Activated T-helper 1 cell treated with anti-CD3 and anti-CD28 coated beads, Interleukin-12 subunit alpha, Interleukin-12 subunit beta, Interleukin-2, Interleukin-4 antibody, amounts not matched to agents 30 ng/mL and 10 ng/mL and 1 ng/mL, durations not matched to agents 14 hours and 24 hours and 36 hours (primary cell): ENCODE results near the gene FILIP1L. TPM values are rescaled to one million over a fixed set of nuclear protein-coding genes. Genes with fewer than 3 reads are reported as not detected.

Experiments
- DNase-seq: peaks from one replicate; pipeline ENCODE4 v3.0.0; 2021; ENCODE audit warnings: low spot score
- H3K27ac Mint-ChIP-seq: one replicate; pipeline ENCODE4 v1.8.0; 2021; ENCODE audit warnings: mild to moderate bottlenecking, mixed read lengths
- H3K27me3 Mint-ChIP-seq: one replicate; pipeline ENCODE4 v1.8.0; 2022; ENCODE audit warnings: mild to moderate bottlenecking, moderate library complexity, mixed read lengths; ENCODE audit not compliant: insufficient read depth
- H3K36me3 Mint-ChIP-seq: one replicate; pipeline ENCODE4 v1.8.0; 2021; ENCODE audit warnings: low read depth, mixed read lengths
- H3K4me1 Mint-ChIP-seq: one replicate; pipeline ENCODE4 v1.8.0; 2021; ENCODE audit warnings: low read depth, mixed read lengths
- H3K4me3 Mint-ChIP-seq: one replicate; pipeline ENCODE4 v1.8.0; 2021; ENCODE audit warnings: mild to moderate bottlenecking, moderate library complexity, mixed read lengths
- H3K9me3 Mint-ChIP-seq: one replicate; pipeline ENCODE4 v1.8.0; 2021; ENCODE audit warnings: mixed read lengths
- intact Hi-C: fragments of 100-400 bp; cut with micrococcal nuclease; formaldehyde crosslinking; loops from one replicate; pipeline ENCODE4 v1.15.1; 2024
- total RNA-seq: library from RNA; stranded (reverse); gene quantifications from 2 replicates; pipeline ENCODE4 v1.2.3, GENCODE V29; 2022

Gene FILIP1L
- total RNA-seq, 1 donor from 2014 or later = 2.9 TPM

DNA sequence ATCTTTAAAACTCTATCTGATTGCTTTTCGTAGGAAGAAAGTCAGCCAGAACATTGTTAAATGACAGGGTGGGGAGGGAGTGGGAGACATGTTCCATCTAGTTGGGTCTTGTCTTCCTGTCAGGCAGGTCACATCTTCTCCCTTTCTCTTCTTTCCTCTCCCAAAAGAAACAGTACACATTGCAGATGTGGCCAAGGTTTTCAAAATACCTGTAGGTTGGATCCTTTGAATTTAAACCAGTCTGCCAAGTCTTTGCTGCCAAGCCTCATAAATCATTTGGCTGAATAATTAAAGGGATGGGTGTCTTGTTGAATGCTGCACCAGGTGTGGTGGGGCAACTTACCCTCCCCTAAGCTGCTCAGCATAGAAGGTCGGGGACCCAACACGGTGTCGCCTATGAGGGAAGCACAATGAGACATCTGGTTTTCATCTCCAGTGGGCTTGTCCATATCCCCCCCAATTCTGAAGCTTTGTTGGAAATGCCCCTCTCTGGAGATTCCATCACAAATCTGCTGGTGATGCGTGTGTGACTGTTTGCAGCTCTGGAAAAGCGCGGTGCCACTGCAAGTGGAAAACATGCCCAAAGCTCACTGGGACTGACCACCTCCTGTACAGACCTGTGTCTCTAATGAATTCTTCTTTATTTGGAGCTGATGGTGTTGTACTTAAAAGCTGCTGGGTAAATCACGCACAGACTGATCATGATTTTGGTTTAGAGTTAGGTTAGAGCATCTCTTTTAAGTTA is 112.6 kb downstream of the FILIP1L start:
- H3K27me3 Mint-ChIP-seq = no peaks in the 10 kb centered on the region
- peaks cover 19% of the 10 kb centered on the region for H3K4me1 Mint-ChIP-seq
- H3K9me3 Mint-ChIP-seq = no peaks in the 10 kb centered on the region
- no peak overlapping the region for H3K4me3 Mint-ChIP-seq
- DNase-seq = no peak
- no peak overlapping the region for H3K27ac Mint-ChIP-seq
- H3K36me3 Mint-ChIP-seq = peaks cover 8% of the 10 kb centered on the region
- intact Hi-C loops = no loop called here

DNA sequence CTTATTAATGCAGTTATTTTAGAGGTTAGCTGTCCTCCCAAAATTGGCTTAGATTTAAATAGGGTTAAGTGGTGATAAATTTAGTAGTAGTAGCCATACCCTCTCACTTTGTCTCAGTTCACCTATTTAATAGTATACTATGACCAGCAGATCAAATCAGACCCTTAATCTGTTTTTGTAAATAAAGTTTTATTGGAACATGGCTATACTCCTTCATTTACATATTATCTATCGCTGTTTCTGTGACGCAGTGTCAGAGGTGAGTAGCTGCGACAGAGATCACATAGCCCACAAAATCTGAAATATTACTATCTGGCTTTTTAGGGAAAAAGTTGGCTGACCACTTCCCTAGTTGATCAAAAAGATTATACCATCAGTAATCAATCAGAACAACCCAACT is 113.2 kb downstream of the FILIP1L start:
- H3K4me1 Mint-ChIP-seq = peaks cover 19% of the 10 kb centered on the region
- intact Hi-C loops = no loop called here
- no peak for DNase-seq
- H3K27ac Mint-ChIP-seq = no peak overlapping the region
- no peak overlapping the region for H3K4me3 Mint-ChIP-seq
- H3K9me3 Mint-ChIP-seq = peaks cover 4% of the 10 kb centered on the region
- peaks cover 8% of the 10 kb centered on the region for H3K36me3 Mint-ChIP-seq
- no peaks in the 10 kb centered on the region for H3K27me3 Mint-ChIP-seq

DNA sequence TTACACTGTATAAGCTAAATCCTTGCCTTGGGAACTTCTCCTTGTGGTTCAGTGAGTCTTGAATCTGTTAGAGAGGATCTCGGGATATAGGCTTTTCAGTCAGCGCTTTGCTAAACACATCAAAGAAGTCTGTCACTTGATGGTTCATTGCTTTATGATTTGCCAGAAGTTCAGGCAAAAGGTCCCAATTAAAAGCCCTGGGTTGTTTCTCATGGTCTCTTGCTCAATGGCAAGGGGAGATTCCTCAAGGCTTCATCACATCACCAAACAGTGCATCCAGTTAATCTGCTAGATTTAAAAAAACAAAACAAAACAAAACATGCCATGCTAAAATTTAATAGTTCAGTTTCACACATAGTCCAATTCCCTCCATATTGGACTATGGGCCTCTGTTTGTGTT is 114.8 kb downstream of the FILIP1L start:
- peaks cover 8% of the 10 kb centered on the region for H3K36me3 Mint-ChIP-seq
- no peaks in the 10 kb centered on the region for H3K27me3 Mint-ChIP-seq
- H3K27ac Mint-ChIP-seq = no peak overlapping the region
- H3K9me3 Mint-ChIP-seq = peaks cover 11% of the 10 kb centered on the region
- no peak overlapping the region for H3K4me3 Mint-ChIP-seq
- intact Hi-C loops = no loop called here
- no peak for DNase-seq
- H3K4me1 Mint-ChIP-seq = peaks cover 12% of the 10 kb centered on the region

DNA sequence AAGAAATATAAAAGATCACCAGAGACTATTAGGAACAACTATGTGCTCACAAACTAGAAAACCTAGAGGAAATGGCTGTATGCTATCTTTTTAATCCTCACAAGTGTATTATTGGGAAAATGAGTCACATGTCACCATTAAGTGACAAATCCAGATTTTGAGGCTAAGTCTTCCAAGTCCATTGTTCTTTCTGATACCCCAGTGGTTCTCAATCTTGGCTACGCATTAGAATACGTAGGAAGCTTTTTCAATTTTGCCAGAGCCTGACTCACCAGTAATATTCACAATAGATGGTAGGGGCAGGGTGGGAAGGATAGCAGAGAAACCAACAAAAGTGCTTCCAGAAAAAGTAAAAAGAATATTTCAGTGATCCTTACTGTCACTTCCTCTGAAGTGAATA is 117.0 kb downstream of the FILIP1L start:
- H3K36me3 Mint-ChIP-seq = peaks cover 3% of the 10 kb centered on the region
- no peaks in the 10 kb centered on the region for H3K27me3 Mint-ChIP-seq
- peaks cover 2% of the 10 kb centered on the region for H3K4me1 Mint-ChIP-seq
- H3K4me3 Mint-ChIP-seq = no peak overlapping the region
- H3K9me3 Mint-ChIP-seq = peaks cover 25% of the 10 kb centered on the region
- intact Hi-C loops = no loop called here
- no peak for DNase-seq
- no peak overlapping the region for H3K27ac Mint-ChIP-seq

DNA sequence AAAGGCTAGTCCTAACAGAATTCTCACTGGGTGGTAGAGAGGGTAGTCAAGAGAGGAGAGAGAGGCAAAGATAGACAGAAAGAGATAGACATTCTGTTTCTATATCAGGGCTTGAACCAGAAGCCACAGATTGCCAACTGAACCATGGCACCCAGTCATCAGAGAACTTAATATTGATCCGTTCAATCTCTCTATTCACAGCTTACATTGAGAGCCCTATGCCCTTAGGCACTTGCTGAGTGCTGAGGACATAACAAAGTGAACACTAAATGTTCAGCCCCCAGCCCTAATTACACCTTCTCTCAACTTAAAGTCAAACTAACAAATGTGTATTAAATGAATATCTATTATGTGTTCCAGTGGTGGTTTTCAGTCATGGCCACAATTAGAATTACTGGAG is 124.1 kb downstream of the FILIP1L start:
- H3K9me3 Mint-ChIP-seq = peaks cover 18% of the 10 kb centered on the region

DNA sequence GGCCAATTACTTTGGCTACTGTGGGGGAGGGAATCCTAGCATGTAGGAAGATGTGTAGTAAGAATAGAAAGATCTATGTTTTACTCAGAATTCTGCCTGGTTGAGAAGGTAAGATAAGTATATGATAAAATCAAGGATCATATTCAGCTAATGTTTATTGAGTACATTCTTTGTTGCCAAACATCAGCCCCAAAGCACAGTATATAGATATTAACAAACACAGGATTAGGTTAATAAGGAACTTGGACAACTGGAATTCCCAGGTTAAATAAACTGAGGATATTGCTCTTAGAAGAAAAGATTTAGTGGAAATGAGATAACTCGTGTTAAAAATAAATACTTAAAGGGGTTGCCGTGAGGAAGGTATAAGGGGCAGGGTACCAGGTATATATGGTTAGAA is 129.6 kb downstream of the FILIP1L start:
- Mint-ChIP-seq H3K4me1 (no peaks in the 10 kb centered on the region), H3K9me3 (no peaks in the 10 kb centered on the region), H3K27ac (no peak overlapping the region), H3K4me3 (no peak overlapping the region), H3K36me3 (no peaks in the 10 kb centered on the region), H3K27me3 (no peaks in the 10 kb centered on the region)
- no peak for DNase-seq
- intact Hi-C loops = no loop called here

More for the DNA sequence above, 124.1 kb downstream of the FILIP1L start:
- H3K36me3 Mint-ChIP-seq = peaks cover 3% of the 10 kb centered on the region
- DNase-seq = no peak
- no peaks in the 10 kb centered on the region for H3K27me3 Mint-ChIP-seq
- intact Hi-C loops = no loop called here
- H3K27ac Mint-ChIP-seq = no peak overlapping the region
- H3K4me1 Mint-ChIP-seq = no peaks in the 10 kb centered on the region
- H3K4me3 Mint-ChIP-seq = no peak overlapping the region

DNA sequence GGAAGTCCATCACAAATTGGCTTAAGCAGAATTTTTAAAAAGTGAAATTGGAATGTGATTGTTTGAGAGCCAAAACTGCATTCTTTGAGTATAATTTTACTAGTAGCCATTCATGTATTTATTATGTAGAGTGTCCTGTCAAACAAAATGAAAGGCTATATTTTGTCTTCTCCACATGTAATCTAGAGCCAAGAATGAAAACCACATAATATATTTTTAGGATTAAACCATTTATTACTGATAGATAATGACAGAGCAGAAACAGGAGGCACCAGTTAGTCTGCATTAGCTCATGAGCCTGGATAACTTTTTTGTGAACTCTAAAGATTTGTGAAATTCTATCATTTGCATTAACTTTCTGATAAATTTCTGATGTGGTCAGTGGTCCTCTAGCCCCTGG is 130.2 kb downstream of the FILIP1L start:
- Mint-ChIP-seq H3K27ac (no peak overlapping the region), H3K9me3 (no peaks in the 10 kb centered on the region), H3K4me3 (no peak overlapping the region), H3K36me3 (no peaks in the 10 kb centered on the region), H3K4me1 (no peaks in the 10 kb centered on the region), H3K27me3 (no peaks in the 10 kb centered on the region)
- no peak for DNase-seq
- intact Hi-C loops = no loop called here

DNA sequence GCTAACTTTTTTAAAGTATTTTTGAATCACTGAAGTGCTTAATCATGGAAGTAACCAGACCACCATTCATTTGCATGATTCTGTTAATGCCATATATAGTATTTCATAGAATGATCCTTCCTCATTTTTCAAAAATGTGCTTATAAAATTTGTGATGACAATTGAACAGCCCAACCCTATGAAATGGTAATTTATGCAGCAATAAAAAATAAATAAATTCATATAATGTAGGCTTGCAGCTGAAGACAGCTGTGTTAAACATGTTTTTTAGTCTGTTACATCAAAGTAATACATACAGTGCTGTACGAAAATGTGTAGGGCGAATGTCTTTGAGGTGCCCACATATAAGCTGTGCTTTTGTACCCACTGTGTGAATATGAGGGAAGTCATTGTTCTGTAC is 131.7 kb downstream of the FILIP1L start:
- Mint-ChIP-seq H3K27ac (no peak overlapping the region), H3K4me1 (no peaks in the 10 kb centered on the region), H3K9me3 (no peaks in the 10 kb centered on the region), H3K27me3 (no peaks in the 10 kb centered on the region), H3K4me3 (no peak overlapping the region), H3K36me3 (no peaks in the 10 kb centered on the region)
- DNase-seq = no peak
- intact Hi-C loops = no loop called here

DNA sequence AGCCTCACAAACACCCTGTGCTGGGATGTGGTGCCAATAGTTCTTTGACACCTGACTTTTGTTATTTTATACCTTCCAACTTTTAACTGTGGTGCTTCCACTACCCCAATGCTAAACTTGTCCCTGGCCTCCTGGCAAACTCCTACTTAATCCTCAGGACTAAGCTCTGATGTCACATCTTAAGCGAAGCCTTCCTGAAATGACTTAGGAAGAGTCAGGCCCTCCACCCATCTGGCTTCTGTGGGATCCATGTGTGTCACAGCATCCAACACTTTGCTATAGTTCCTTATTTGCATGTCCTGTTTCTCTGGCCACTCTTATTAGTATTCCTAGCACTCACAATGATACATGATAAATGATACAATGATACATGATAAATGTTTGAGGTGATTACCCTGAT is 133.2 kb downstream of the FILIP1L start:
- no peaks in the 10 kb centered on the region for H3K9me3 Mint-ChIP-seq
- no peak for DNase-seq
- no peak overlapping the region for H3K4me3 Mint-ChIP-seq
- H3K27me3 Mint-ChIP-seq = no peaks in the 10 kb centered on the region
- no peaks in the 10 kb centered on the region for H3K36me3 Mint-ChIP-seq
- intact Hi-C loops = no loop called here
- H3K4me1 Mint-ChIP-seq = no peaks in the 10 kb centered on the region
- H3K27ac Mint-ChIP-seq = no peak overlapping the region

DNA sequence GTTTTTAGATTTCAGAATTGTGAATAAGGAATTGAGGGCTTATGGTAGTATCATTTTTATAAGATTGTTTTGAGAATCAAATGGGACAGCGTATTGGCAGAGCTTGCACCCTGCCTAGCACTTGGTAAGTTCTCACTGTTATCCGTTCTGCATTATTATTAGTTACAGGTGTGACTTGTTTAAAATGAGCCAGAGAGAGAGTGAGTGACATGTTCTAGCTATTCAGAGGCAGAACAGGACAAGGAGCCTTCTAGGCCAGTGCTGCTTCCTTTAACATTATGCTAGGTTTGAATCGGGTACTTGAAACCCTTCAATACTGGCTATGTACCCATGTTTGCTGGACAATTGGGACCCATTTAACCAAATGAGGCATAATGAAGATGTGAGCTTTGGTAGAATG is 133.7 kb downstream of the FILIP1L start:
- Mint-ChIP-seq H3K27ac (no peak overlapping the region), H3K27me3 (no peaks in the 10 kb centered on the region), H3K4me3 (no peak overlapping the region), H3K4me1 (no peaks in the 10 kb centered on the region), H3K36me3 (no peaks in the 10 kb centered on the region), H3K9me3 (no peaks in the 10 kb centered on the region)
- intact Hi-C loops = no loop called here
- DNase-seq = no peak

DNA sequence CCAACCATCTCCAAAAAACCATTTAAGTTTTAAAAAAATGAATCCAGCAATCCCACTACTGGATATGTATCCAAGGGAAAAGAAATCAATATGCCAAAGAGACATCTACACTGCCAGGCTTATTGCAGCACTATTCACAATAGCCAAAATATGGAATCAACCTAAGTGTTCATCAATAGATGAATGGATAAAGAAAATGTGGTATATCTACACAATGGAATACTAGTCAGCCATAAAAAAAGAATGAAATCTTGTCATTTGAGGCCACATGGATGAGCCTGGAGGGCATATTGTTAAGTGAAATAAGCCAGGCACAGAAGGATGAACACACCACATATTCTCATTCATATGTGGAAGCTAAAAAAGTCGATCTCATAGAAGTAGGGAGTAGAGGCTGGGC is 136.1 kb downstream of the FILIP1L start:
- Mint-ChIP-seq H3K36me3 (no peaks in the 10 kb centered on the region), H3K9me3 (no peaks in the 10 kb centered on the region), H3K27ac (no peak overlapping the region), H3K4me1 (no peaks in the 10 kb centered on the region), H3K4me3 (no peak overlapping the region), H3K27me3 (no peaks in the 10 kb centered on the region)
- intact Hi-C loops = no loop called here
- DNase-seq = no peak

DNA sequence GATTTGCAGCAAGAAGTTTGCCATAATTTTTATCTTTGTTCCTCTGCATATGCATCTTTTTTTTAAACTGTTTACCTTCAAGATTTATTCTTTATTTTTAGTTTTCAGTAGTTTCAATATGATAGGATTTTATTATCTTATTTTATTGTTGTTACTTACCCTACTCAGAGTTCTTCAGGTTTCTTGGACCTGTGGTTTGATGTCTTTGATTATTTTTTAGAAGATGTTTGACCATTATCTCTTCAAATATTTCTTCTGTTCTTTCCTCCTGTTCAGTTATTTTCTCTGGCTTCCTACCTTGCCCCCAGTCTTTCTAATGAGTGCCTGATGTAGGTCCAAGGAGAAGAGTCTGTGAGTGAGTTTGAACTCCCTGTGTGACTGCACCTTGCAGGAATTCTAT is 137.7 kb downstream of the FILIP1L start:
- no peaks in the 10 kb centered on the region for H3K36me3 Mint-ChIP-seq
- intact Hi-C loops = no loop called here

DNA sequence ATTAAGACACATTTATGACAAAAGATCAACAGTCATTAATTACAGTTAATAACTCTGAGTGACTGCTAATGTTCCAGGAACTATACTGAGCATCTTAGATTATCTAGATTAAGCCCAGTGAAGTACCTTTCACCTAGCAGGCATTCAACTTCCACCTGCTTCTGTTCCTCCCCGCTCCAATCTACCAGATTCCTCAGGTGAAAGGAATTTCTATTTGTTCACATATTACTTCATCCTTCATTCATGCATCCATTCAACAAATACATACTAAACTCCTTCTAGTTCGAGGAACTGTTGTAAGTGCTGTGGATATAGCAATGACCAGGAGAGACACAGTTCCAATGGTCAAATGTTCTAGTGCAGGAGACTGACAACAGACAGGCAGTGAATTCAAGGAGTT is 139.3 kb downstream of the FILIP1L start:
- intact Hi-C loops = no loop called here
- no peaks in the 10 kb centered on the region for H3K27me3 Mint-ChIP-seq
- no peaks in the 10 kb centered on the region for H3K9me3 Mint-ChIP-seq
- no peaks in the 10 kb centered on the region for H3K36me3 Mint-ChIP-seq
- peaks cover 14% of the 10 kb centered on the region for H3K4me1 Mint-ChIP-seq
- no peak overlapping the region for H3K27ac Mint-ChIP-seq
- H3K4me3 Mint-ChIP-seq = no peak overlapping the region
- no peak for DNase-seq

More for the DNA sequence above, 137.7 kb downstream of the FILIP1L start:
- no peak for DNase-seq
- Mint-ChIP-seq H3K27ac (no peak overlapping the region), H3K4me3 (no peak overlapping the region), H3K27me3 (no peaks in the 10 kb centered on the region), H3K4me1 (peaks cover 4% of the 10 kb centered on the region), H3K9me3 (no peaks in the 10 kb centered on the region)
